C4-2B (cell line): ENCODE results near the gene FOXK2.

ENCODE experiments used
- H3K27ac ChIP-seq: fragments of 450-650 bp; 2 replicates; pipeline ENCODE4 v1.5.1; 2017
- ZFX ChIP-seq: fragments of 450-650 bp; IDR thresholded peaks from 2 replicates; pipeline ENCODE4 v1.6.1; 2017
- TF ChIP-seq, protein P1 (sequence below): fragments of 450-650 bp; conservative IDR thresholded peaks from 2 replicates; pipeline ENCODE4 v1.5.1; 2017; ENCODE audit warnings: mild to moderate bottlenecking

The FOXK2 gene

DNA sequence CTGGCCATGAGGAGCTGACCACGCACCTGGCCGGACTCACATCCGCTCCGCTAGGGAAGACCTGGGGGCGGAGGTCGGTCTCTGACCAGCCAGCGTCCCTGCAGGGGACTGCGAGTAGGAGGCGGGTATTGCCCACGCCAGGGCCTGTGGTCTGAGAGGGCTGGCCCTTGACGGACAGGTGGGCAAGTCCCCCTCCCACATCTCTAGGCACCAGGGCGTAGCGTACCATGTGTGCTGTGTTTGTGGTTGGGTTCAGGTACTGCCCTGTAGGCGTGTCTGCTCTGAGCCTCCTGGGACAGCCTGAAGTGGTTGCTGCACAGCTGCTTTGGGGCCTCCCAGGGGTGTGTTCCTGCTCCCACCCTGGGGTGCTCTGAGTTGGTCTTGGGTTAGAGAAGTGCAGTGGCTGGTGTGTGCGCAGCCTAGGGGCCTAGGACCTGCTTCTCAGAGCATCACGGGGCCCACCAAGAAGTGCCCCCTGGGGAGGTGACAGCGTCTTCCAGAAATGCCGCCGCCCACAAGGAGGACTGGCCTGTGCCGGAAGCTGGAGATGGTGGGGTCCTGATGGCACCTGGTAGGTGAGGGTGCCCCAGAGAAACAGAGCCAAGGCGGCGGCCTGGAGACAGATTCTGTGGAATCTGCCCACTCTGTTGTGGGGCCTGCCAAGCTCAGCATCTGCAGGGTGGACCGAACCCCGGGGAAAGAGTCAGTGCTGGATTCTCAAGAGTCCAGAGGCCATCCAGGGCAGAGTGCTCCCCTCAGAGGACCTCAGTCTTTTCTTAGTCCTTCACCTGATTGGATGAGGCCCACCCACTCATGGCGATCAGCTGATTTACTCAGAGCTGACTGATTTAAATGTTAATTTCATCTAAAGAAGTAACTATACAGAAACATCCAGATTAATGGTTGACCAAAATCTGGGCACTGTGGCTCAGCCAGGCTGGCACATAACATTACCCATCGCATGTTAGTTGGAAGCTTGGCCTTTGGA lies 80.4 kb downstream of the FOXK2 start:
- TF ChIP-seq, protein P1, sequence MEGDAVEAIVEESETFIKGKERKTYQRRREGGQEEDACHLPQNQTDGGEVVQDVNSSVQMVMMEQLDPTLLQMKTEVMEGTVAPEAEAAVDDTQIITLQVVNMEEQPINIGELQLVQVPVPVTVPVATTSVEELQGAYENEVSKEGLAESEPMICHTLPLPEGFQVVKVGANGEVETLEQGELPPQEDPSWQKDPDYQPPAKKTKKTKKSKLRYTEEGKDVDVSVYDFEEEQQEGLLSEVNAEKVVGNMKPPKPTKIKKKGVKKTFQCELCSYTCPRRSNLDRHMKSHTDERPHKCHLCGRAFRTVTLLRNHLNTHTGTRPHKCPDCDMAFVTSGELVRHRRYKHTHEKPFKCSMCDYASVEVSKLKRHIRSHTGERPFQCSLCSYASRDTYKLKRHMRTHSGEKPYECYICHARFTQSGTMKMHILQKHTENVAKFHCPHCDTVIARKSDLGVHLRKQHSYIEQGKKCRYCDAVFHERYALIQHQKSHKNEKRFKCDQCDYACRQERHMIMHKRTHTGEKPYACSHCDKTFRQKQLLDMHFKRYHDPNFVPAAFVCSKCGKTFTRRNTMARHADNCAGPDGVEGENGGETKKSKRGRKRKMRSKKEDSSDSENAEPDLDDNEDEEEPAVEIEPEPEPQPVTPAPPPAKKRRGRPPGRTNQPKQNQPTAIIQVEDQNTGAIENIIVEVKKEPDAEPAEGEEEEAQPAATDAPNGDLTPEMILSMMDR = no peak
- TF ChIP-seq ZFX = no peak
- H3K27ac ChIP-seq = no peak overlapping the region

DNA sequence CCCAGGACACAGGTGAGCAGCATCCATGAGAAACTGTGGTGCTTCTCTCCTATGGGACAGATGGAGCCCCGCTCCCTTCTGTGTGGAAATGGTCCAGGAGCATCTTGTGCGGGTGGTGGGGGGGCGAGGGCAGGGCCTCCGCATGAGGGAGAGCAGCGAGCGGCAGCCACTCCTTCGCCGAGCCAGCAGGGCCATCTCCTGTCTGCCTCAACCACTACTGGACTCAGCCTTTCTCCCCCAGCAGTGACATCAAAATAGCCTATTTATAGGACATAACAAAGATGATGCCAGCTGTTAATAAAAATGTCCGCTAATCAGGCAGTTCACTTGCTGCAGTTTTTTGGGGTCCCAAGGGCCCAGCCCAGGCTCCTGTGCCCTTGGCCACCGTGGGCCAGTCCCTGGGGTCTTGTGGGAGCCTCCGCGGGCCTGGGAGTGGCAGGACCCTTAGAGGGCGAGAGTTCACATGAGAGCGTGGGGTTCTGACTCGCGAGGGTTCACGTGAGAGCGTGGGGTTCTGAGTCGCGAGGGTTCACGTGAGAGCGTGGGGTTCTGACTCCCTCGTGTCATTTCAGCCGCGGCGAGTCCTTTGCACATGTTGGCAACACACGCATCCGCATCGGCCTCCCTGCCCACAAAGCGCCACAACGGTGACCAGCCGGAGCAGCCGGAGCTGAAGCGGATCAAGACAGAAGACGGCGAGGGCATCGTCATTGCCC lies 81.4 kb downstream of the FOXK2 start:
- no peak overlapping the region for H3K27ac ChIP-seq
- TF ChIP-seq ZFX = no peak
- TF ChIP-seq, protein P1 = no peak

DNA sequence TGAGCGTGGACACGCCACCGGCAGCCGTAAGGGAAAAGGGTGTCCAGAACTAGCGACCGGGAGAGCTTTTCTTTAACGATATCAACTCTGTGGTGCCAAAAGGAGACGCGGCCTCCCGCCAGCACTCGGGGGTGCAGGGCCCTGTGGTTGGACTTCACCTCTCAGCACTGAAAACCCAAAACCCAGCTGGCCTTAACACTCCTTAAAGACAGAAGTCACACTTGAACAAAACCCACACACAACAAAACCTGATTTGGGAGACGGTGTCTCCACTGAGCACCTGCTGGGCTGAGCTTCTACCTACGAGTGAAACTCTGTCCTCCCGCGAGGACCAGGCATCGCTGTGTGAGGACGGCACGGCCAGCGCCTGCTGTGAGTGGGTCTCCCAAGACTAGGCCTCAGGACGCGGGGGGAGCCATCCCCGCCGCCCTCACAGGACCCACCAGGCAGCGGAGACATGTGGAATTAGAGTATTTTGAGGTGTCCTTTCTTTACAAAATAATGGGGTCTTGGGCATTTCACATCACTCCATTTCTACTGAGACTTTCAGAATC lies 82.0 kb downstream of the FOXK2 start:
- H3K27ac ChIP-seq = no peak overlapping the region

GRCh38 chr17:82602487-82602886 lies 83.0 kb downstream of the FOXK2 start:
- H3K27ac ChIP-seq = no peak overlapping the region
- TF ChIP-seq ZFX = no peak
- TF ChIP-seq, protein P1 = no peak

More for the DNA sequence above, 82.0 kb downstream of the FOXK2 start:
- no peak for TF ChIP-seq ZFX
- TF ChIP-seq, protein P1 = no peak

DNA sequence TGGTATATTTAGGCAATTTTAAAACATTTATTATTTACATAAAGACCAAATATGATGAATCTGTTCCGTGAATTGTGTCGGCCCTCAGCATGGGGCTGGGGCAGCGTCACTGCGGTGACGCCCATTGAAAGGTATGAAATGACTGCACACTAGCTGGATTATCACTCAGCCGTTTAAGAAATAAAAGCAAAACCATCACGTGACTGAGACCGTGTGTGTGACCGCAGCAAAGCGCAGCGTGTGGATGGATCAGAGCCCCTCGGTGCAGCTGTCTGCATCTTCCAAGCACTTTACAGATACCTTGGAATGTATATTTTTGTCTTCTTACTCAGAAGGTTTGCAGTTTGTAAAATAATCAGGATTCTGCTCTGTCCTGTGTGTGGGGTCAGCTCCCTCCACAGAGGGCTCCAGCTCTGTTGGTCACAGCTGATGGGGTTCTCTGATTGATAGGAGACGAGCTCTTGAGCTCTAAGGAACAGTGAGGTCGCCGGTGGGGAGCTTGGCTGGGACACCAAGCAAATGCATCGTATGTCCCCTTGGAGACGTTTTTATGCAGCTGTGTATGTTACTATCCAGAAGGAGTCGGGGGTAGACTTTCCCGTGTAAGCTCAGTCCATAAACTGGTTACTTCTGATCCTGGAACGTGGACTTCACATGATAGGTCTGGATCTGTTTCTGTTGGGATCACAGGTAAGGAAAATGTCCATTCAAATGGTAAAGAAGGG lies 83.6 kb downstream of the FOXK2 start:
- H3K27ac ChIP-seq = no peak overlapping the region
- no peak for TF ChIP-seq ZFX
- TF ChIP-seq, protein P1 = no peak

DNA sequence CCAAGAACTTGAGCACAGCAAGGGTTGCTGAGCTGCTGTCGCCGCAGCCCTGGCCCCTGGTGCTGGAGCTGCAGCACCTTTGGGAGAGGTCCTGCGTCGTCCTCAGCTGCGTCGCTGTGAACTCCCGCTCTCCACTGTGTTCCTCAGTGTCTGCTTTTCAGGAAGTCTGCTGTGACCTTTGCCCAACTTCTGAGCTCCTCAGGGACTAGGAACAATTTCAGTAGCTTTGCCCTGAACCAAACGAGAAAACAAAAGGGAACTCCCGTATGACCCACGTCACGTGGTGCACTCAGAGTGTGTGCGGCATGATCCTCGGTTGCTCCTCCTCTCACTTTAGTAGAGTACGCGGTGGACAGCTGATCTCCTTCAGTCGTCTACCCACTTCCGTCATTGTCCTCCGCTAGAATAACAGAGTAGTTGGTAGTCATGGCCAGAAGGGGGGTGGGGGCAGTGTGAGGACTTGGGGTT lies 84.5 kb downstream of the FOXK2 start:
- no peak for TF ChIP-seq ZFX
- TF ChIP-seq, protein P1 = no peak
- no peak overlapping the region for H3K27ac ChIP-seq
